ENCODE results near the gene DIS3L.
"Not testable (repeated sequence)": the region's sequence is repeated elsewhere in the genome, so short reads cannot be mapped to it uniquely, and the experiment has no call there.

The DIS3L gene

DNA sequence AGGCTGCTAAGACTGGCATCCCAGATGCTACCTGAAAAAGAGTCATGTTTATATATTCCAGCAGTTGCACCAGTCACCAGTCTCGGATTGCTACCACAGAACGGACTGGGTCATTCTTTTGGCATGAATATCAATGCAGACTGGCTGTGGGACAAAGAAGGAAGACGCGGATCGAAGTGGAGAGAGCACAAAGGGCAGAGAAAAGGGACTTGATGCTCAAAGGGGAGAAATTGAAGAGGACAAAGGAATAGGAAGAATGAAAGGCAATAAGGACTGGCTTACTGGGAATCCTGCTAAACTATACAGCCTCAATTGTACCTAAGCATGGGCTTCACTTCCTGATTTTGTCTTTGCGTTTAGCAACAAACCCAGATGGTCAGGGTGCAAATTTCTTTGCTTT, 15.3 kb upstream of the DIS3L start:
- no peak for DNase-seq

DNA sequence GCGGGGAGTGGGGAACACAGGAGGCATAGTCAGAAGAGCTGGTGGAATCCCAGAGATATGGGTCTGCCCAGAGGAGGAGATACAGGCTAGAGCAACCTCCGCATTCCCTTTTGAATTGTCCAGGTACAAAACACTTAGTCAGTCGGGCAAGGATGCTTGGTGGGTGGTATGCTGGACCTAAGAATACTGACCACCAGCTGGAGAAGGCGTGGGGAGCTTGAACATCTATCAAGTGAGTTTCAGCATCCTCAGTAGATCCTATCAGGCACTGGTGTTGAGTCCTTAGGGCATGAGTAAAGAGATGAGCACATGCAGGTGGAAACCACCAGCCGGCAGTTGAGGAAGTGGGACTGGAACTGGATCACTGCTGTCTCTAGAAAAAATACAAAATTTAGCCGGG, 14.7 kb upstream of the DIS3L start:
- no peak for DNase-seq

DNA sequence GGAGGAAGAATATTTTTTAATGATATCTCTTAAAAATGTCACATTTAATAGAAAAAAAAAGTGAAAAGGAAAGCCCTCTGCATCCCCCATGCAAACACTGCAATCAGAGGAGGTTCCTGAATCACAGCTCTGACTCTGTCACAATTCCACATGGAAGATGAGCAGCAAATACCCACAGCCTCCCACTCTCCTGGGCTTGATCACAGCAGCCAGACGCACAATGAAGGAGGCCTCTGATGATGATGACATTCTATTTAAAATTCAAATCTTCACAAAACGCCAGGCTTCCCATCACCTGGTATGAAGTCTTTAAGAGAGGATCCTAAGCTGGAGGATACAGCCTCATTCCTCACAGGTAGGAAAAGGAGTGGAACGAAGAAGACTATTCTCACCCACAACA, 9.1 kb upstream of the DIS3L start:
- peak in 1 of 2 experiments; percentile 11 for DNase-seq

DNA sequence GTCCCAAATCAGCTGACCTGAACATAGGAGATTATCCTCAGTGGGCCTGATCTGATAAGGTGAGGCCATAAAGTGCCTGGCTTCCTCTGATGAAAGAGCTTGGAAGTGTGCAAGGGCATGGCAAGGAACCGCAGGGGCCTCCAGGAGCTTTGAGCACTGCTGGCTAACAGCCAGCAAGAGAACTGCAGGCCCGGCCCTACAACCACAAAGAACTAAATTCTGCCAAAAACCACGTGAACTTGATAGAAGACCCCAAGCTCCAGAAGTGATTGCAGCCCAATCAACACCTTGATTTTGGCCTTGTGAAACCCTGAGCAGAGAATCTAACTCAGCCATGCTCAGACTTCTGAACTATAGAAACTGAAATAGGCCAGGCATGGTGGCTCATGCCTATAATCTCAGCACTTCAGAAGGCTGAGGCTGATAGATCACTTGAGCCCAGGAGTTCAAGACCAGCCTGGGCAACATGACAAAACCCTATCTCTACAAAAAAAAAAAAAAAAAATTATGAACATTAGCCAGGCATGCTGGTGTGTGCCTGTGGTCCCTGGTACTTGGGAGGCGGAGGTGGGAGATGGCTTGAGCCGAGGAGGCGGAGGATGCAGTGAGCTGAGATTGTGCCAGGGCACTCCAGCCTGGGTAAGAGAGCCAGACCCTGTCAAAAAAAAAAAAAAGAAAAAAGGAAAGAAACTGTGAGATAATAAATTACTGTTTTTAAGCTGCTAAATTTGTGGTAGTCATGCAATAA, 7.7 kb upstream of the DIS3L start:
- no peak for DNase-seq

DNA sequence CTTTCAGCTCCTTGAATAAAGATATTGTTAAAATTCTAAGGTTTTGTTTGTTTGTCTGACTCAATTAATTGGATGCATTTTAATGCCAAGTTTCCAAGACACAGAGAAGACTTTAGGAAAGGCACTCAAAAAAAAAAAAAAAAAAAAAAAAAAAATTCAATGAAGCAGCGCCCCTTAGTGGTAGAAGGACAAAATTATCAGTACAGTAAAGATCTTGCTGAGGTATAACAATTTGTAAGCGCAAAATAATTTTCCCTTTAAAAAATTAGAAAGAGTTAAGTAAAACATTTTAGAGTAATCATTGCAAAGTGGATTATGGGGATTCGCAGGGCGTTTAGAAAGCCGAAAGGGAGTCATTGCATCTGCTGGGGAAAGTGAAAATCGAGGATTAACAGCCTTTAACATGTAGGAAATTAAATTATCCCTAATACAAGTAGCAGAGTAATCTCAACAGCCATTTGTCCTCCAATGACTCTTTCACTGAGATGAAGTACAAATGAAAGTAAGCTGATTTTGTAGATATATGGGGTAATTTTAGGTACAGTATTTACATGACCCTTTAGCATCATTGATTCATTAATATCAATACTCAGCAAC, 5.8 kb upstream of the DIS3L start:
- DNase-seq = peak in 1 of 2 experiments; percentile 56

DNA sequence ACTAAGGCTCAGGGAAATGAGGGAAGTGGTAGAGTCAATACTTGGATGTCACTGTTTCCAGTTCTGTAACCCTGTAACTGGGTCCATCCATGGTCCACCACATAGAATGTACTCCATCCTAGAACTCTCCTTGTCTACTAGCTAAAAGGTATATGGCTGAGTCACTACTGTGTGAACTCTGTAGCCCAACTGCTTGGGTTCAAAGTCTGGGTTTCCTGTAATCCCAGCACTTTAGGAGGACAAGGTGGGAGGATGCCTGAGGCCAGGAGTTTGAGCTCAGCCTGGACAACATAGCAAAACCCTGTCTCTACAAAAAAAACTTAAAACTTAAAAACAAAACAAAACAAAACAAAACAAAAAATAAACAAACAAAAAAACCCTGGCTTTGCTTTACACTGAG, 5.3 kb upstream of the DIS3L start:
- no peak for DNase-seq

DNA sequence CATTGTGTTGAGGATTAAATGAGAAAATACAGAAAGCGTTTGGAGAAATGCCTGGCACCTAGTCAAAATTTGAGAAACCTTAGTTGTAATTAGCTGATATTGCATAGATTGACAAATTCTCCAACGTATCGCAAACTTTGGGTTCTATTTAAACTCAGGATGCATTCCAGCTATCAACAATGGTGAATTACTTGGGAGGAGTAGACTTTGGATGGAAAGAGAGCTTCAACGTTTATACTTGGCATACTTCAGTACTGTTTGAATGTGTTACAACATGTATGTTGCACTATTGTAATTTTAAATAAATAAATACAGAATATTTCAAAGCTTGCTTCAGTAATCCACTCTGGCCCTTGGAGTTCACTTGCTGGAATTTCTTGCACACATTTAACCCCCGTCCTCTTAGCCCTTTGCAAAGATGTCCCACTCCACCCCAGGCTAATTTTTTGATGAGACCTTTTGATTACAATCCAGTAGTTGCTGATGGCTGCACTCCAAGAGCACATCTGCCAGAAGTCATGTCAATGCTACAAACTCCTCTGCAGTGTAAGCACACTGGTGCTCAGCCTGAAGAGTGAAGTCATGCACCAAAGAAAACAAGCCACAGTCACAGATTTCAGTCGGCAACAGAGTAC, 4.7 kb upstream of the DIS3L start:
- DNase-seq = no peak

DNA sequence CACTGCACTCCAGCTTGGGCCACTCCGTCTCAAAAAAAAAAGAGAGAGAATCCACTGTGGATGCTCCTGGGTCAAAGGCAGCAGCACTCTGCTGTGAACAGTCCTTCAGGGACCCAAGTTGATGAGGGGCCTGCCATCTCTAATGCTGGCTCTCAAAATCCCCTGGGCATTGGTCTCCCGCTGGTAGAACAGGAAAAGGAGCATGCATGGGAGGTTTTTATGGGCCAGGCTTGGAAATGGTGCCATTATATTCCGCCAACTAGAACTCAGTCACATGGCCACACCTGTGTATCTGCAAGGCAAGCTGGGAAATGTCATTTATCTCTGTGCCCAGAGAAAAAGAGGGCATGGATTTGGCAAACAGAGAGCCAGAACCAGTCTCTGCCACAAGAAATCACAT, 3.4 kb upstream of the DIS3L start:
- peak in 1 of 2 experiments; percentile 21 for DNase-seq

DNA sequence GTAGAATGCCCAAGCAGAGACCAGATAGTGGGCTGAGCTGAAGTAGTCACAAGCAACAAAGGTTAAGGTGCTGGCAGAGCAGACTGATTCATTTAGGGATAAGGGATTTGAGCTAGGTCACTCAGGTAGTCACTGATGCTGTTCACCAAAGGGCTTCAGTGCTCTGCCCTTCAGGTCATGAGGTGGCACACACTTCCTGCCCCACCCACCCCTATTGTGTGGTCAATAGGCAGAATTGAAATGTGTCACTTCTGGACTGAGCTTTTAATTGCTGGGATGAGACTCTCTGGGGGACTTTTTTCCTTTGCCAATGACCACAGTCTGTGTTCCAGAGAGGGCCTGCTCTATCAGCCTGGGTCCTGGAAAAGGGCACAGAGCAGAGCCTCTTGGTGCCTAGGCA, 2.9 kb upstream of the DIS3L start:
- no peak for DNase-seq

DNA sequence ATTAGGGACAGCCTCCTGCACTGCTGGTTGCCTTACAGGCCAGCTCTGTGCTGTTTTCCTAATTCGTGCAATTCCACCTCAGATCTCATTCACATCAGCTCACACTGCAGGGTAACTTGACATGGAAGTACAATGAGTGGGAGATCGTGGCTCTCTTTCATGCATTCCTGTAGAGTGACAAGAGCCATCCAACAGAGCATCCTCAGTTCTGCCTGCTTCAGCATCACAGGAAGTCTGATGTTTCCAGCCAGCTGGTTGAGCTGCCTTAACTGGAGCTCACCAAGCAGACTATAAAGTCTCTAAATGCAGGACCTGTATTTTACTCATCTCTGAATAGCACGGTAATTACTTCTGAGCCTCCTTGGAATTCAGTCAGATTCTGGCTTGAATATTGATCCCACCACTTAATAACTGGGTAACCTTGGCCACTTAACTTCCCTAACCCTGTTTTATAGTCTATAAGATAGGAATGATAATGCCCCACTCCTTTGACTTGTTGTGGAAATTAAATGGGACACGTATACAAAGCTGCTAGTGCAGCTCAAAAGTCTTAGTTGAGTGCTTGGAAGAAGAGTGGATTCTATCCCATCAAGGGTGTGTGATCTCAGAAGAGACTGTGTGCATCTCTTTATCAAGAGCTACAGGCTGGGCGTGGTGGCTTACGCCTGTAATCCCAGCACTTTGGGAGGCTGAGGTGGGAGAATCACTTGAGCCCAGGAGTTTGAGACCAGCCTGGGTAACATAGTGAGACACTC, 1.4 kb upstream of the DIS3L start:
- peak in 1 of 2 experiments; percentile 14 for DNase-seq

DNA sequence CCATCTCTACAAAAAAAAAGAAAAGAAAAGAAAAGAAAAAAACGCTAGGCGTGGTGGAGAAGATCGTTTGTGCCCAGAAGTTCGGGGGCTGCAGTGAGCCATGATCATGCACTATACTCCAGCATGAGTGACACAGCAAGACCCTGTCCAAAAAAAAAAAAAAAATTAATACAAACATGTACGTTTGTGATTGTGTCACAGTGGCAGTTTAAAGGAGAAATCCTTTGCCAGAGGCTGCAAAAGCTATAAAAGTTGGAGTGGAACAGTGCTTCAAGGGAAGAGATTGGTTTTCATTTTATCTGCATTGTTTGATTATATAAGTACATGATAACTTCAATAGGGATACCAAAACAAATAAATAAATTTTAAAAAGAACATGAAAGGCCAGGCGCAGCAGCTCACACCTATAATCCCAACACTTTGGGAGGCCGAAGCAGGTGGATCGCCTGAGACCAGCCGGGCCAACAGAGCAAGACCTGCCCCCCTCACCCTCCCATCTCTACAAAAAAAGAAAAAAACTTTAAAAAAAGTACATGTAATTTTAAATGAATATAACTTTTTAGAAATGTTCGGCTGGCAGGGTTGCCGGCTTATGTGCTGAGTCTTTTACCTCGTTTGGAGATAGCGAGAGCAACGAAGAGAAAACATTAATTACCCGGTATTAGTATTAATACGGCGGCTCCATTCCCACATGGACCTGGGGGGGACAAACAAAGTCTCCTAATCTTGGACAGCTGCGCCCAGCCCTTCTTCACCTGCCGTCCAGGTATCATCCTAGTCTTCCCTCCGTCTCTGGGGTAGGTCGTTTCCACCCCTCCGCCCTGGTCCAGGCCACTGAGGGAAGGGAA, 573 bp upstream of the DIS3L start:
- DNase-seq = peak; percentile 21 to 56

DNA sequence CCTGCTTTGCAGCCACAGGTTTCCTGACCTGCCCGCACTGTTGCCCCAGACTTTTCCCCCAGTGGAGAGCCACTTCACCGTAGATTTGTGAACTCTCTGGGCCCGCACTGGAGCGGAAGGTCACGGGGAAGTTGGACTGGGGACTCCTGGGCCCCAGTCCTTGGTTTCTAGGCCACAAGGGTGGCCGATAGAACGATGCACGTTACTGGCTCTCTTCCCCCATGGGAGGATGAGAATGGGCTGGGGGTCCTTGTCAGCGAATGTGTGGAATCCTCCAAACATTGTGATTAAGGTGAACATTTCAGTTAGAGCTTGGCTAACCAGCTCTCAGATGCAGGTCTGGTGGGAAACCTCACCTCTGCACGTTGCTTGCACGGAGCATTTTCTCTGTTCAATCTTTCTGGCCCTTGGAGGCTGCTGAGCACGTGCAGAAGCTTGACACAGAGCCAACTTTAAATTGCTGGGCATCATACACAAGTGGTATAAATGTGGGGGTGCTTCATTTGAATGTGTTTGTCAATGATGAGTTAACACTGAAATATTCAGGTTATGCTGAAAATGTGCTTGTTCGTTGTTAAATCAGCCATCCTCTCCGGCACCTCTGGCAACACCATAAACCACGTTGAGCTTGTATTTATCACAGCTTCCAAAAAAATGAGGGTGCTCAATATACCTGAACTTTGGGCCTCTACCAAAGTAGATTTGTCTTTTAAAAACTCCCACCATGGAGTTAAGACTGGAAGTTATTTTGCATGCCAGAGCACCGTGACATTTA, 976 bp downstream of the DIS3L start:
- peak; percentile 51 to 55 for DNase-seq

DNA sequence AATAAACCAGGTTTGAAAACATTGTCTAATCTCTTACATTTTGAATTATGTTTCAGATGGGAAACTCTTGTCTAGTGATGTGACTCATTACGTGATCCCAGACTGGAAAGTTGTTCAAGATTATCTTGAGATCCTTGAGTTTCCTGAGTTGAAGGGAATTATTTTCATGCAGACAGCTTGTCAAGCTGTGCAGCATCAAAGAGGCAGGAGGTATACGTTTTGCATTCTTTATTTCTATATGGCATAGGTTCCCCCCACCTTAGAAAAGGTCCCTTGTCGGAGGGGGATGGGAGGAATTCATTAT, 1.5 kb downstream of the DIS3L start:
- no peak for DNase-seq

DNA sequence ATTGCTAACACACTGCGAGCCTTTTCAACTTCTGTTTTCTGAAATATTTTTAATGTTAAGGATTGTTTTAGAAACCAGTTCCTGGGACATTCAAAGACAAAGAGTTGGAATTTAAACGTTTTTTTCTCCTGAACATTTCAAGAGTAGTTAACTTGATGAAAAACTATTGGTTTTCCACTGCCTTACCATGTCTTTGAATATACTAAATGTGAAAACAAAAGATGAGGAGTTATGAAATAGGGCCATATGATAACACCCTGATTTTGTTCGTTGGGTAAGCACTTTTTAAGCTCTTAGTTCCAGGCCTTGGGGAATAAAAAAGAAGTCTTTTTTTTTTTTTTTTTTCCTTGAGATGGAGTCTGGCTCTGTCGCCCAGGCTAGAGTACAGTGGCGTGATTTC, 2.8 kb downstream of the DIS3L start:
- no peak for DNase-seq

DNA sequence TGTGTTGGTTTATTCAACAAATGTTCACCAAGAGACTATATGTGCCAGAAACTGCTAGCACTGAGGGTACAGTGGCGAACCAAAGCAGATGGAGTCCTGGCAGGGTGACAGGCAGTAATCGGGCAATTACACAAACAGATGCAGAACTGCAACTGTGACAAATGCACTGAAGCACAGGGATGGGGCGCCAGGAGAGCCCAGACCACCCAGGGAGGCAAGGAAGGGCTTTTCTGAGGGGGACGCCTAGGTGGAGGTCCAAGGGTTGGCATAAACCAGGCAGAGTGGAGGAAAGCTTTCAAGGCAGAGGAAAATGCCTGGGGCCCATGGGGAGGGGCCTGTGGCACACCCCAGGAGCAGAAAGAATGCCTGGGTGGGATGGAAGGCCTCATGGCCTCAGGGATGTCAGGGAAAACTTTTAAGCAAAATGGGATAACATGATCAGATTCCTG, 5.5 kb downstream of the DIS3L start:
- DNase-seq = no peak

DNA sequence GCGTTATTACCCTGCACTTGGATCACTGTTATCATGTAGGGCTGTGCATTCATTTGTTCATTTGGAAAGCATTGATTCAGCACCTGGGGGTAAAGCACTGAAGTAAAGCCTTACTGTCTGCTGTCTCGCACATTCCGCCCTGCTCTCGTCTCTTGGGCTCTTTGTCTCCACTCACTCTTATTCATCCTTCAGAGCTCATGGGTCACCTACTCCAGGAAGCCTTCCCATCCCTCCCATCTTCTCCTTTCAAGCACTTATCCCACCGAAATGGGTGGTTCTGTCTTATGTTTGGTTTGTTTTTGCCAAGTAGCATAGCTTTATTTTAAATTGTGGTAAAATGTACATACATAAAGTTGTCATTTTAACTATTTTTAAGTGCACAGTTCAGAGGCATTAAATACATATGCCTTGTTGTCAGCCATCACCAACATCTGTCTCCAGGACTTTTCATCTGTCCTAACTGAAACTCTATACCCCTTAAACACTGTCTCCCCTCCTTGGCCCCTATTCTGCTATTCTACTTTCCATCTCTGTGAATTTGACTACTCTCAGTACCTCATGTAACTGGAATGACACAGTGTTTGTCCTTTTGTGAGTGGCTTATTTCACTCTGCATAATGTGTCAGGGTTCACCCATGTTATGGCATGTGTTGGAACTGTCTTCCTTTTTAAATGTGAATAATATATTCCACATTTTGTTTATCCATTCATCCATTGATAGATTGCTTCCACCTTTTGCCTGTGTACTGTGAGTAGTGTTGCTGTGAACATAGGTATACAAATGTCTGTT, 9.3 kb downstream of the DIS3L start:
- DNase-seq = no peak

DNA sequence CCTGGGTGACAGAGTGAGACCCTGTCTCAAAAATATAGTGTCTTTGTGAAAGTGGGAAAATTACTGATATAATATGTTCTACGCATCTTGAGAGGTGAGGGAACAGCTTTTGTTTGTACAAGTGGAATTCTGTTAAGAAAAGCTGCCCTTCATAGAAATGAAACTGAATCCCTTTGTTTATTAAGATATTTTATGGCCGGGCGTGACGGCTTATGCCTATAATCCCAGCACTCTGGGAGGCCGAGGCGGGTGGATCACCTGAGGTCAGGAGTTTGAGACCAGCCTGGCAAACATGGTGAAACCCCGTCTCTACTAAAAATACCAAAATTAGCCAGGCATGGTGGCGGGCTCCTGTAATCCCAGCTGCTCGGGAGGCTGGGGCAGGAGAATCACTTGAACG, 11.1 kb downstream of the DIS3L start:
- DNase-seq = not testable (repeated sequence)

DNA sequence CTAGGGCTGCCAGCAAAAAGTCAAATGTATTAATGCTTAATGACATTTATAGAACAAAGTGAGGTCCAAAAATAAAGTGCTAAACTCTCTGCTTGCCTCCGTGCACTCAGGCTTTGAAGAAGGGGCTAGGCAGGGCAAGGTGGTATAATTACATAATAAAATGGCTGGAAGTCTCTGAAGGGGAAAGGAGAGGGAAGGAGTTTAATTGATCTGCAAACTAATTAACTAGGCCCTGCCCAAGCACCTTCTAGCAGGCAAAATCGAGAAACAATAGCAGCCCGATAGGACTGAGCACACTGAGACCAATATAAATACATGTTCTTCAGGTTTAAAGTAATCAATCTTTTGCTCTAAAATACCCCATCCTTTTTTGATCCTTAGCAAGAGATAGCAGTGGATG, 13.0 kb downstream of the DIS3L start:
- DNase-seq = no peak

DNA sequence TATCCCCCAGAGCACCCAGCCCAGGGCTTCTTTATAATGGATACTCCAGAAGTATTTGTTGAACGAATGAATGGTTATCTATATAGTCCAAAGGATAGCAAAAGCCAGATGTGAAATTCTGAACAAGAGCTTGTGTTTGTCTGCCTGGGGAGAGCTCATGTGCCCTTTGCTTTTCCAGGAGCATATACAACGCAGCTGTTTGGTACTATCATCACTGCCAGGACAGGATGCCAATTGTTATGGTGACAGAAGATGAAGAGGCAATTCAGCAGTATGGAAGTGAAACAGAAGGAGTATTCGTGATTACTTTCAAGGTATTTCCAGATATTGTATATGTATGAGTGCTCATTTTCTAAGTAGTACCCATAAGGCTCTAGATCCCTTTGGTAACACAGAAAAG, 15.2 kb downstream of the DIS3L start:
- DNase-seq = no peak

DNA sequence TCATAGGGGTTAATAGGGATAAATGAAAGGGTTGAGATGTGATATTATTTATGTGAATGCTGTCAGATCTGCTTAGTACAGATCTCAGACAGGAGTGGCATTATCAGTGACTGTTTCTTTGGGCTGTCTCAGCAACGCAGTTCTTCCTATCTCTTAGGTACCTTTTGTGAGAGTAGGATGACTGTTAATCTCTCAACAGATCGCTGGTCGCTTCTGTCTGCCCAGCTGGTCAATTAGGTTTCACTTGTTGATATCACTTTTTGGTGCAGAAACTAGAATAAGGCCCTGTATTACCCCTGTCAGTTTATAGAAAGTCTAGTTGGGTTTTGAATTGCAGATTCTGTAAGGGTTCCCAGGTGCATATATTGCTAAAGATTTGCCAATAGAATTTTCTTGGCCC, 16.5 kb downstream of the DIS3L start:
- no peak for DNase-seq

DNA sequence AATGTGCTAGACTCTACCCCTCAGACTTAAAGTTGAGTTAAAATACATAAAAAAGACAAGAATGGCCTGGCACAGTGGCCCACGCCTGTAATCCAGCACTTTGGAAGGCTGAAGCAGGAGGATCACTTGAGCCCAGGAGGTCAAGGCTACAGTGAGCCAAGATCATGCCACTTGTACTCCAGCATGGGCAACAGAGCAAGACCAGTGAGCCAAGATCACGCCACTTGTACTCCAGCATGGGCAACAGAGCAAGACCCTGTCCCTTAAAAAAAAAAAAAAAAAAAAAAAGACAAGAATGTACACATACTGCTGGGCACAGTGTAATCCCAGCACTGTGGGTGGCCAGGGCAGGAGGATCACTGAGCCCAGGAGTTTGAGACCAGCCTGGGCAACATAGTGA, 17.4 kb downstream of the DIS3L start:
- no peak for DNase-seq

Data from NCI-H526 (cell line).